HG03280 (cell line): ENCODE results near the gene USP28.
A peak's percentile ranks its signal among the peaks of the same experiment; 100 is the strongest.

Experiments
- ATAC-seq: cut with Tn5 transposase; IDR thresholded peaks from one replicate; pipeline ENCODE4 v1.9.1; 2021; ENCODE audit warnings: mild to moderate bottlenecking, moderate library complexity; ENCODE audit not compliant: unreplicated experiment

USP28 gene

DNA sequence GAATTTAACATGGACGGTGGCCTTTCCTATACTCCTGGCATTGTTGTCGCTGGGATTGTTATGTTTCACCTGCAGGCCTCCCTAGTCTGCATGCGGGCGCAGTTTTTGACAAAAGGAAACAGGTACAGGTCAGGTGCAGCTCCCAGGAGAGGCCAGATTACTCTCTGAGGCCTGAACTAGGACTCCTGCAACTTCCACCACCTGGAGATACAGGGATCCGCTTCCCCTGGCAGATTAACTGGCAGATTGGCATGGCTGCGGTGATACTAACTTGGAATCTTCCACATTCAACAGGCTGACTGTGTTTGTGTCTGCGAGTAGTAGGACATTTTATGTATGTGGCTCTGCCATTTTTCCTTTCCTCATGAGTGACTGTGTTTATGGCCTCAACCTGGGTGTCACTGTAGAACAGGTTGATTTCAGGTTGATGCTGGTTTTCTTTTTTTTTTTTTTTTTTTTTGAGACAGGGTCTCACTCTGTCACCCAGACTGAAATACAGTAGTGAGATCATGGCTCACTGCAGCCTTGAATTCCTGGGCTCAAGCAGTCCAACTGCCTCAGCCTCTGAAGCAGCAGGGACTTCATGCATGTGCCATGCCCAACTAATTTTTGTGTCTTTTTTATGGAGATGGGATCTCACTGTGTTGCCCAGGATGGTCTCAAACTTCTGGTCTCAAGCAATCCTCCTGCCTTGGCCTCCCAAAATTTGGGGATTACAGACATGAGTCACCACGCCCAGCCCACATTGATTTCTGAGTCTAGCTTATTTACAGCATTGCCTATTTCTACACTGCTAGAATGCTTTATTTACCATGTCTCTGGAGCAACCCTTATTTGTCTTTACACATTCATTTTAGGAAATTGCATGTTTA, 1.7 kb upstream of the USP28 start:
- ATAC-seq, result no peak

DNA sequence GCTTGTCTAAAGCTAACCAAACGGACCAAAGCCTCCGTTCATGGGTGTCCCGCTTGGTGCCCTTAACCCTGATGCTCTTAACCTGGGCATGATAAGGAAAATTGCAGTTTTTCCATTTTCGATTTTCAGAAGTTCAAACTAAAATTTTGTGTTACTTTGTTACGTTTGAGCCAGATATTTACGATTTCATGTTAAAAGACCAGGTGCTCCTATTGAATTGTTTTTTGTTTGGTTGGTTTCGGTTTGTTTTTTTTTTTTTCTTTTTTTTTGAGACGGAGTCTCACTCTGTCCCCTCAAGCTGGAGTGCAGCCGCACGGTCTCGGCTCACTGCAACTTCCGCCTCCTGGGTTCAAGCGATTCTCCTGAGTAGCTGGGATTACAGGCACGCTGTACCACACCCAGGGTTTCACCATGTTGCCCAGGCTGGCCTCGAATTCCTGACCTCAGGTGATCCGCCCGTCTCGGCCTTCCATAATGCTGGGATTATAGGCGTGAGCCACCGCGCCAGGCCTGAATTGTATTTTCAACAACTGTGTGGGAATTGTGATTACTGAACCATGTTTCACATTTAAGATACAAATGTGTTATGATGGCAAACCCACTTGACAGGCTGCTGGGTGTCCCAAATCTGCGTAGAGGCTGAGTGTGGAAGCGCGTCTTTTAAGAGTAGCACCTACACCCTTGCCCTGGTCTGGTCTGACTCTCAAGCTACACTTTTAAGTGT, 864 bp upstream of the USP28 start:
- no peak for ATAC-seq

DNA sequence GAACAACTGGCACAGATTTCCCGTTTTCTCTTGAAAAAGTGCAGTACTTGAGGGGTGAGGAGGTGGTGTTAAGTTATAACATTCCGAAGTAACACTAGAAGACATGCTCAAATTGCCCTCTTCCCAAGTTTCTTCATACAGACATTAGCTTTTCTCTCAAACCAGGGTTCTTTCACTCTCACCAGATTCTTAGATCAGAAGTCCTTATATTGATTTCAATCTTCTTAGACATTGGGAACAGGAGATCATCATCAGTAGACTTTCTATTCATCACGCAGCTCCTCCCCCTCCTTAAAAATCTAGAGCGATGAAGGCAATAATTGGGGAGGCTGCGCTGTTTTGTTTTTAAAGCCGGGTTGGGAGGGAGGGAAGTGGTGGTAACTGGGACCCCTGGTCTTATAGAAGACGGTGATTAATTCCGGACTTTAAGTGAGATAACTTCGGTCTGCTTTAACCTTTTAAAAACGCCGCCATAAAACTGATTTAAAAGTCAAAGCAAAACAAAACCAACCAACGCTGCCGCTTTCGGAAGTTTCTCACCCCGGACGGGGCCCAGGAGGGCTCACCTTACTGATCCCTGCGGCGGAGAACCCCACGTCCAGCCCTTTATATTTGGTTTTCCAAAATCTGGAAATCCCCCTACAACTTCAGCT, 665 bp downstream of the USP28 start:
- ATAC-seq, result peak; percentile 36

DNA sequence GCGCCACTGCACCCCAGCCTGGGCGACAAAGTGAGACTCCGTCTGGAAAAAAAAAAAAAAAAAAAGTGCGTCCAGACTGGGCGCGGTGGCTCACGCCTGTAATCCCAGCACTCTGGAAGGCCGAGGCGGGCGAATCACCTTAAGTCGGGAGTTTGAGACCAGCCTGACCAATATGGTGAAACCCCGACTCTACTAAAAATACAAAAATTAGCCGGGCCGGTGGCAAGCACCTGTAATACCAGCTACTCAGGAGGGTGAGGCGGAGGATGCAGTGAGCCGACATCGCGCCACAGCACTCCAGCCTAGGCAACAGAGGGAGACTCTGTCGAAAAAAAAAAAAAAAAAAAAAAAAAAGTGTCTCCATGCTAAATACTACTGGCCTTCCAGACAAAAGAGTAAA, 1.3 kb downstream of the USP28 start:
- ATAC-seq, result no peak

DNA sequence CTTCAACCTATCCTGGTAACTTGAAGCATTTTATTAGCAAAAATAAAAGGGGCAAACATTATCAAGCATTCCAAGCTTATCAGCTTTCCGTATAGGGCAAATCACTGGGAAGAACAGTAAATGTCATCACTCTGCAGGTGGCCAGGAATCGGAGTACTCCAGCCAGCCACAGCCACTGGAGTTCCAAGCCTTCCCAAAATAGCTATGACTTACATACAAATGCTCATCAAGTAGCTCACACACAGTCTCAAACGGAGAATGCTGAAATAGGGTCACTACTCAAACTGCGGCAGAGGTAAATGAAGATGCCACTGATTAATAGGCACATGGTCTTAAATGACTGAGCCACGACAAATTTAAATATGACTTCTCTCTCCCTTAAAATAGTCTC, 2.1 kb downstream of the USP28 start:
- ATAC-seq, result no peak

DNA sequence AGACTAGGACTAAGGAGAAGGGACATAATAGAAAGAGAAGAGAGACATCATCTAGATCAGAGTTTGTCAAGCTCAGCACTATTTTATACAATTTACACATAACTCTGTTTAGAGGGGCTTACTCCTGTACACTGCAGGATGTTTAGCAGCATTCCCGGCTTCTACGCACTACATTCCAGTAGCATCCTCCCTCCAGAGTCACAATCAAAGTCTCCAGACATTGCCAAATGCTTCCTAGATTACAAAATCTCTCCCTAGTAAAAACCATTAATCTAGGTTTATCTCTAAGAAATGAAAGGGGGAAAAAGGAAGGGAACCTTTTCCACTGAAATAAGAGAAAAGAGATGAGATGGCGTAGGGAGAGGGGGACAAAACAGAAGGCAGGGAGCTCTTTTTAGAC, 4.0 kb downstream of the USP28 start:
- no peak for ATAC-seq

DNA sequence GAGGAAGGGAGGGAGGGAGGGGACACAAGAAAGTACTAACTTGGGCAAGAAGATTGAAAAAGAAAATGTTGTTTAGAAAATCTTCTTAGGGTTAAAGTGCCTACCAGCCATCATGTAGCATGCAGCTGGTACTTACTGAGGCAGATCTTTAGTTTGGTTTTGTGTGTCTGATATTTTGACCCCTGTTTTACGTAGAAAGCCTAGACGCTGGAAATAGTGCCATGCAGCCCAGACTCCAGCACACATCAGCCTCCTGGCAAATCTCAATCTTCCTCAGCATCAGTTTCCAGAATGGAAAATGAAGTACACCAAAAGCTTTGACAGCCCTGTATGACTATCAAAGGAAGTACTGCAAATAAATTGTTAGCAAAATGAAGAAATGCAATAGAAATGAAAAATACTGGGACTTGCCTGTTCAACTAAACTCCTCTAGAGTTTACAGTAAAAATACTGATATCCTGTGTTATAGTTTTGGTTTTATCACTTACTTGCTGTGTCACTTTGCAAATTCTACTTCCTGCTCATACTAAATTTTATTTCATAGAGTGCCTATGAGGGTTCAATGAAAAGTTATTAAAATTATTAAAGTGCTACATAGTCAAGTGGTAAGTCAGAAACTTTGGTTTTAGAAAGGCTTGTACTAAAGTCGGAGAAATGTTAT, 7.4 kb downstream of the USP28 start:
- no peak for ATAC-seq

DNA sequence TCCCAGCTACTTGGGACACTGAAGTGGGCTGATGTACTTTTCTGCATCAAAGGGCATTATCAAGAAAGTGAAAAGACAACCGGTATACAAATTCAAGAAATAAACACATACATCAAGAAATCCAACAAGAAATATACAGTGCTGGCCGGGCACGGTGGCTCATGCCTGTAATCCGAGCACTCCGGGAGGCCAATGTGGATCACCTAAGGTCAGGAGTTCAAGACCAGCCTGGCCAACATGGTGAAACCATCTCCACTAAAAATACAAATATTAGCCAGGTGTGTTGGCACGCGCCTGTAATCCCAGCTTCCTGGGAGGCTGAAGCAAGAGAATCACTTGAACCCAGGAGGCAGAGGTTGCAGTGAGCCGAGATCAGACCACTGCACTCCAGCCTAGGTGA, 9.5 kb downstream of the USP28 start:
- ATAC-seq, result no peak

DNA sequence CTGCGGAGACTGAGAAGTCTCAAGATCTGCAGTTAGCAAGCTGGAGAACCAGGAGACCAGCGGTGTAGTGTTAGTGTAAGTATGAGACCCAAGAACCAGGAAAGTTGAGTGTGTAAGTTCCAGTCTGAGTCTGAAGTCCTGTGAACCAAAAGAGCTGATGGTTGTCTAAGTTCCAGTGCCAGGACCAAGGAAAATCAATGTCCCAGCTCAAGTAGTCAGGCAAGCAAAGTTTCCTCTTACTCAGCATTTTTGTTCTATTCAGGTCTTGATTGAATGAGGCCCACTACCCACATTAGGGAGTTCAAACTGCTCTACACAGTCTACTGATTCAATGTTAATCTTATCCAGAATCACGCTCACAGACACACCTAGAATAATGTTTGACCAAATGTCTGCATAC, 11.0 kb downstream of the USP28 start:
- ATAC-seq, result no peak

DNA sequence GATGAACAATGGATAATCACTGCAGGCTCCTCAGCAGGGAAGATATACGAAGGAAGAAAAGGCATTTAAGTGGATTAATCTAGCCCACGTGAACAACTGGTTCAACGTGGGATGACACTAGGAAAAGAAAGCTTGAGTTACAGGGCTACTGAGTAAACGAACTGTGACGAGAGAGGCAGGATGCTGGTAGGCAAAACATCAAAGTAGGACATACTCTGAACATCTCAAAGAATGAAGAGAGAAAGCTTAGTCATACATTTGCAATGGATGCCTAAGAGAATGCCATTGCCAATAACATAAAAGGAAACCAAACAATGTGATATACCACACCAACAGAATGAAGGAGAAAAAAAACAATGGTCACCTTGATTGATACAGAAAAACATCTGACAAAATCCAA, 12.9 kb downstream of the USP28 start:
- no peak for ATAC-seq

DNA sequence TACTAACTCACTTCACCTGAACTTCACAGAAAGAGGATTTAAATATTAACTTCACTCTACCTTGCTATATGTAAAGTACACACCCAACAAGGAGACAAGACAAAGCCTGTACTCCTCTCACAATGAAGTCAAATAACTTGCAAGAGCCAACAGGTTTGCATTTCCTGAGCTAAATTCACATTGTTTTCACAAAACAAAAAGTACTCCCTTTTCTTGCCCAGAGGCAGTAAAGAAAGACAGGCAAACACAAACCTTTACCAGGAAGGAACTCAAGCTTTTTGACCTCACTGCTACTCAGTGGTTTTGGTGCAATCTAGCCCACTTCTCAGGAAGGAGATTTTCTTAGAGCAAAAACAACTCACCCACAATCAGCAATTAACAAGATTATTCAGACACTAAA, 15.7 kb downstream of the USP28 start:
- no peak for ATAC-seq

DNA sequence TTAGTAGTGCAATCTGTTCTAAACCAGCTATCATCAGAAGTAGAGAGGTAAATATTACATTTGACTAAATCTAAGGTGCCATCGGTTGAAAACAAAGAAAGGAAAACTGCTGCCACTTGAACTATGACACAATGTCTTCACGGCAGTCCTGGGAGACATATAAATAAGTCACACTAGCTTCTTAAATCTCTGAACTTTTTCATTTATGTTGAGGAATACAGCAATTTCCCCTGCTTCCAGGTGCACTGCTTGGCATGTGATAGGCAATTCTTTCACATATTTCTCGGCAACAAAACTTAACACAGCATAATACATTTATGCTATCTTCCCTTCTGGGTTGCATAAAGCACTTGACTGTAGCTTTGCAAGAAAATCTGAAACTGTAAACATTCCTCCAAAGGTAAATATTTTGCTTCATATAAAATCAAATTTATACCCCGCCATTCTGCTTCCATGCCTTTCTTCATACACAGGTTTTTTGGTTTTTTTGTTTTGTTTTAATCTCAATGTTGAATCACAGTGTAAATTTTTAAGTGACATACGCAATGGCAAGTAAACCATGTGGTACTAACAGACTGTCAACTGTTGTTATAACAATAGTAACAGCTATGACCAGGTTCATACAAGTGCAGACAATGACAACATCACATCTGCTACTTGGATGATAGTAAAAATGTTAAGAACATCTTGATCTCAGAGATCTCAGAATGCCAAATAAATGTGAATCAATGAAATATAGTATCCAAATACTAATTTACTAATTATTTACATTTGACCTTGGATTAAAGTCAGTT, 18.2 kb downstream of the USP28 start:
- ATAC-seq, result no peak

DNA sequence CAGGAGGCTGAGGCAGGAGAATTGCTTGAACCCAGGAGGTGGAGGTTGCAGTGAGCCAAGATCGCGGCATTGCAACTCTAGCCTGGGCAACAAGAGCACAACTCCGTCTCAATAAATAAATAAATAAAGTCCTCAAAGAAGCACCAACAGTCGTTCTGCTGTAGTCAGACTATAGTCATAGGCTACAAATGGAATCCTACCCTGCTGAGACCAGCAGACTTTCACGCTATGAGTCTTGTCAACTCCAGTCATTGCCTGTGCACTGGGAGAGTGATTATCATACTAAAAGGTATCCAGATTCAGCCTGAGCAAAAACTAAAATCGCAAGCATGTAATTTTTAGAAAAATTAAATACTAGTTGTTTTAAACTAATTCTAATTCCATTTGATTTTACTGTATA, 19.6 kb downstream of the USP28 start:
- ATAC-seq, result no peak

DNA sequence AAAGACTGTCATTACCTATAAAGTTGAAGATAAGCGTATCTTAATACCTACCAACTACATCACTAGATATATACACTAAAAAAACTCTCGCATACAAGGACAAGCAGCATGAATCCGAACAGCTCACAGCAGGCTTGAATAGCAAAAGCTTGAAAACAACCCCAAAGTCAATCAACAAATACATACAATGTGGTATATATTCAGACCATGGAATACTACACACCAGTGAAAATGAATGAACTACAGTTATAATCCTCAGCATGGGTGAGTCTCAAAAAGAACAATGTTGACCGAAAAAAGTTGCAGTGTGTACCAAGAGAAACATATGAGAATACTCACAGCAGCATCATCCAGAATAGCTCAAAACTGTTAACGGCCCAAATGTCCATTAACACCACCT, 25.2 kb downstream of the USP28 start:
- no peak for ATAC-seq

DNA sequence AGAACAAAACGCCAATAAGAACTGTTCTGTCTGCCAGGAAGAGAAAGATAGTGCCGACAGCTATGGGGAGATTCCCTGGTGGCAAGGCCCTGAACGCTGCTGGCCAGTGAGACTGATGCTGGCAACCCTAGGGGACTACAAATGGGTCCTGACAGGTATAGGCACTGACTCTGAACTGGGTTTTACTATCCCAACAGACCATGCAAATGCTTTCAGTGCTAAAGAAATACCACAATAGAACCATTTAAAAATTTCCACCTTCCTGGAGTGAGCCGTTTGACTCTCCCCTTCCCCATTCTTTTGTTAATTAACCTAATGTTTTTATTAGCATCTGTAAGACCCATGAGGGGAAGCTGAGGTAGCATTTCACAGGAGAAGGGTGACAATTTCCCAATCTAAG, 25.7 kb downstream of the USP28 start:
- ATAC-seq, result no peak

DNA sequence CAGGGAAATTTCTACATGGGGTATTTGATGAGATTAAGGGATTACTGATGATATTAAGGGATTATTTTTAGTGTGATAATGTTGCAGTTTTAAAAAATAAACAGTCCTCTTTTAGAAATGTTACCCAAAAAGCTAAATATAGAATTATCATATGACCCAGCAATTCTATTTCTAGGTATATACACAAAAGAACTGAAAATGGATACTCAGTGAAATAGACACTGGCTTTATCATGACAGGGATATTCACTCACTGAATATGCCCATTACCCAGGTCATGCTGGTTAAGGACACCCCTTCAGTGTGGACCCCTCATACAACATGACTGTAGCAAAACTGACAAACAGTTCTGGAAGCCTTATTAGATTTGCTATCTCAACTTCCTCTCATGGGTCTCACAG, 27.8 kb downstream of the USP28 start:
- no peak for ATAC-seq

DNA sequence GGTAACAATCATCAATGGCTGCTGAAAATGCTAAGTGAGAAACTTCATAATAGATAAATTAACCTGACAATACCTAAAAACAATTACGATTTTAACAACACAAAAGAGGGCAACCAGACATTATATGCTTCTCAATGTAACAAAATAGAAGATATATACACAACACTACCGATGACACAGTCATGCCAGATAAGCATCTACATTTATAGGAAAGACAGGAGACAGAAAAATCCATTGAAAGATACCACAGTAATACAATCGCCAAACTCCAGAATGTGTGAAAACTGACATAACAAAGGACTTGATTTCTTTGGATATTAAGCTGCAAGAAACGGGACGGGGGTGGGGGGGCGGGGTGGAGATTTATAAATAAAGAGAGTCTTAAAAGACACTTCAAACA, 28.3 kb downstream of the USP28 start:
- no peak for ATAC-seq

DNA sequence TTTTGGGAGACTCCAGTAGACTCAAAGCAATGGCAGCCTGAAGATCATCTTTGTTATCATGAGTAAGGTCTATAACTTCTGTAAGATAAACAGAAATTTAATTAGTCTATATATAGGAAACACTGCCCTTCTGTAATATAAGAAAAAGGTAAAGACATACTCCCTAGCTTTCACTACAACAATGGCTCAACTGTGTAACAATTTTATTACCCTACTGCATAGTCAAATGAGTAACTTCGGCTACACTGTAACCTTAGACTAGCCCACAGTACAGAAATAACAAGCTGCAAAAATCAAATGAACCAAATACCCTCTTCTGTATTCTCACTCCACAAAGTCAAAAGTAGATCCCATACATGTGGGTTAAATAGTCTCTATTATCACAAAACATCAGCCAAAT, 33.7 kb downstream of the USP28 start:
- no peak for ATAC-seq

DNA sequence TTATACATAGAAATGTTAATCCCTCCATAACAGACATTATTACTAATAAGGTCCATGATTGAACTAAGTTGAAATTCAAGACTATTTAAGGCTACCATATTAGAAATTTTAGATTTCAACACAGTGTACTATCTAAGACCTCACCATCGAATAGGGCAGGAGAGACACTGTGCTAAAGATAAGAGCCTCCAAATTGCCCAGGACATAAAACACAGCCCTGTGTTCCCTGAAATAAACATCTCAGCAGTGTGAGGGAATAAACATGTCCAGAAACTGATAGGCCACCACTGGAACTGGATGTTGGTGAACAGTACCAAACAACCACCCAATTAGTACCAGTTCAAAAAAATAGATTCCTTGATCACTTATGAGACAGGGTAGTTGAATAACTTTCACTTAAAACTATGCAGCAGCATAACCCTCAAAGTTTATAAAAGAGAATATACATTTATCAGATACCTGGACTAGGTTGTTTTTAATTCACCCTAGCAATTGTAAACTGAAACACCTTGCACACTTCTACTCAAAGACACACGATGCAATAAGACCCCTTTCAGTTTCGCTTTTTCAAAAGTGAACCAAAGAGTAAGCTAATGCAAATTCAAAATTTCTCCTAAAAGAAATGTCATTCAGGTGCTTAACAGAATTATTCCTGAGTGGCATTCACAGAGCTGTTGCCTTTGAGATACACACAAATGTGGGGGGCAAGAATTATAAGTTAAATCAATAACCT, 34.3 kb downstream of the USP28 start:
- ATAC-seq, result no peak

DNA sequence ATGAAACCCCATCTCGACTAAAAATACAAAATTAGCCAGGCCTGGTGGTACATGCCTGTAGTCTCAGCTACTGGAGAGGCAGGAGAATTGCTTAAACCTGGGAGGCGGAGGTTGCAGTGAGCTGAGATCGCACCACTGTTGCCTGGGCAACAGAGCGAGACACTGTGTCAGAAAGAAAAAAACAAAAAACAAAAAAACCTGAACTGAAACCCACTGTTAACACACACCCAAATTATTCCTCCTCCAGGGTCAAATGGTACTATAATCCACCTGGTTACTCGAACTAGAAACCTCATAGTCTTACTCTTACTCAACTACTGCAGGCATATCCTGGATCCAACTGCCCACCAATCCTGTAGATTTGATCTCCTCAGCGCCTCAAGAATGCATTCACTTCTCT, 35.5 kb downstream of the USP28 start:
- ATAC-seq, result peak; percentile 80
